Measurements from ENCODE around the gene NXN. TPM values are rescaled to one million over a fixed set of nuclear protein-coding genes. Genes with fewer than 3 reads are reported as not detected.
A peak's percentile ranks its signal among the peaks of the same experiment; 100 is the strongest.

The NXN gene
- polyA plus RNA-seq, 1 of the 3 experiments (the other 2 are of a cell fraction): 23.9 TPM

DNA sequence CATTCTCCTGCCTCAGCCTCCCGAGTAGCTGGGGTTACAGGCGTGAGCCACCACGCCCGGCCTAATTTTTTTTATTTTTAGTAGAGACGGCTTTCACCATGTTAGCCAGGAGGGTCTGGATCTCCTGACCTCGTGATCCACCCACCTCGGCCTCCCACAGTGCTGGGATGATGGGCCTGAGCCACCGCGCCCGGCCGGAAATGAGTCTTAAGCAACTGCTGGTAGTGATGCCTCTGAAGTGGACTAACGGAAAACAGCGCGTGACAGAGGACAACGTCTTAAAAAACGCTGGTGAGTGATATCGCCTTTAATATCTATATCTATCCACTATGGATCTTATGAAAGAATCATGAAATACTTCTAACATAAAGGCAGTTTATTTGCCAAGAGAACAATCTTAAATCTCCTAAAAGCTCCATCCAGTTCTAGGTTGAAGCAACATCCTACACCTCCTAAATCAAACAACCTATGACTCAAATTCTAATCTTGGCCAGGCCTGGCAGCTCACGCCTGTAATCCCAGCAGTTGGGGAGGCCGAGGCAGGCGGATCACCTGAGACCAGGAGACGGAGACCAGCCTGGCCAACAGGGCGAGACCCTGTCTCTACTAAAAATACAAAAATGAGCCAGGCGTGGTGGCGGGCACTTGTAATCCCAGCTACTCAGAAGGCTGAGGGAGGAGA lies 69.8 kb downstream of the NXN start:
- 0 out of 2 replicates have a peak, but pooled peaks cover 5% of the 10 kb centered on the region for H3K79me2 ChIP-seq (ENCODE audit: insufficient read depth)
- peaks cover 11% of the 10 kb centered on the region; the same call in 1 of the 2 replicates for H3K27me3 ChIP-seq (ENCODE audit: insufficient read depth)
- POLR2A ChIA-PET: no interaction called here
- DNase-seq: no peak
- H3K27ac ChIP-seq (ENCODE audit: low read depth in 2 of 2, low read length in 1 of 2): peak overlapping the region in 1 of 2 experiments; percentile 62; a peak in 1 of 4 replicates
- 63% methylated on average over 24 of the region's 24 CpGs for WGBS (ENCODE audit: low lambda C conversion rate)
- no peak overlapping the region for H3K4me2 ChIP-seq
- peaks cover 5% of the 10 kb centered on the region for H3F3A ChIP-seq (replicated peaks; ENCODE audit: insufficient read depth)
- no peaks in the 10 kb centered on the region; a peak in 1 of 4 replicates for H3K4me1 ChIP-seq (ENCODE audit: control insufficient read depth in 1 of 2, insufficient read depth in 2 of 2, low read depth in 1 of 2, low read length in 1 of 2)
- H3K4me3 ChIP-seq (ENCODE audit: low read depth in 2 of 2, low read length in 1 of 2): no peak overlapping the region
- H3K9me2 ChIP-seq: no peaks in the 10 kb centered on the region
- TF ChIP-seq FOXM1 (IDR thresholded peaks at IDR 0.05; ENCODE audit: low read depth) (no peak), ZBTB33 (IDR thresholded peaks at IDR 0.05; ENCODE audit: borderline replicate concordance, low read depth) (no peak), EZH2phosphoT487 (IDR thresholded peaks at IDR 0.05; ENCODE audit: borderline replicate concordance, low read depth) (no peak), PBX3 (IDR thresholded peaks at IDR 0.05) (no peak), GATA2 (CRISPR knock-in tag; IDR thresholded peaks at IDR 0.05) (no peak), RAD21 (IDR thresholded peaks at IDR 0.05; ENCODE audit: low read length) (no peak), CHD2 (IDR thresholded peaks at IDR 0.05; ENCODE audit: low read length, partially characterized antibody) (no peak), FOXJ3 (CRISPR knock-in tag; IDR thresholded peaks at IDR 0.05) (no peak), MXI1 (IDR thresholded peaks at IDR 0.05; ENCODE audit: low read depth, low read length) (no peak), RCOR1 (IDR thresholded peaks at IDR 0.05; ENCODE audit: low read length) (no peak), JUND (IDR thresholded peaks at IDR 0.05) (no peak), POLR2AphosphoS5 (IDR thresholded peaks at IDR 0.05; ENCODE audit: low read depth, low read length) (no peak), NRF1 (IDR thresholded peaks at IDR 0.05; ENCODE audit: low read depth, low read length) (no peak), ELF1 (IDR thresholded peaks at IDR 0.05) (no peak)
- TF ChIP-seq, protein P1, sequence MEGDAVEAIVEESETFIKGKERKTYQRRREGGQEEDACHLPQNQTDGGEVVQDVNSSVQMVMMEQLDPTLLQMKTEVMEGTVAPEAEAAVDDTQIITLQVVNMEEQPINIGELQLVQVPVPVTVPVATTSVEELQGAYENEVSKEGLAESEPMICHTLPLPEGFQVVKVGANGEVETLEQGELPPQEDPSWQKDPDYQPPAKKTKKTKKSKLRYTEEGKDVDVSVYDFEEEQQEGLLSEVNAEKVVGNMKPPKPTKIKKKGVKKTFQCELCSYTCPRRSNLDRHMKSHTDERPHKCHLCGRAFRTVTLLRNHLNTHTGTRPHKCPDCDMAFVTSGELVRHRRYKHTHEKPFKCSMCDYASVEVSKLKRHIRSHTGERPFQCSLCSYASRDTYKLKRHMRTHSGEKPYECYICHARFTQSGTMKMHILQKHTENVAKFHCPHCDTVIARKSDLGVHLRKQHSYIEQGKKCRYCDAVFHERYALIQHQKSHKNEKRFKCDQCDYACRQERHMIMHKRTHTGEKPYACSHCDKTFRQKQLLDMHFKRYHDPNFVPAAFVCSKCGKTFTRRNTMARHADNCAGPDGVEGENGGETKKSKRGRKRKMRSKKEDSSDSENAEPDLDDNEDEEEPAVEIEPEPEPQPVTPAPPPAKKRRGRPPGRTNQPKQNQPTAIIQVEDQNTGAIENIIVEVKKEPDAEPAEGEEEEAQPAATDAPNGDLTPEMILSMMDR (IDR thresholded peaks at IDR 0.05): no peak
- TF ChIP-seq, protein P2, sequence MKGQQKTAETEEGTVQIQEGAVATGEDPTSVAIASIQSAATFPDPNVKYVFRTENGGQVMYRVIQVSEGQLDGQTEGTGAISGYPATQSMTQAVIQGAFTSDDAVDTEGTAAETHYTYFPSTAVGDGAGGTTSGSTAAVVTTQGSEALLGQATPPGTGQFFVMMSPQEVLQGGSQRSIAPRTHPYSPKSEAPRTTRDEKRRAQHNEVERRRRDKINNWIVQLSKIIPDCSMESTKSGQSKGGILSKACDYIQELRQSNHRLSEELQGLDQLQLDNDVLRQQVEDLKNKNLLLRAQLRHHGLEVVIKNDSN (IDR thresholded peaks at IDR 0.05; ENCODE audit: borderline replicate concordance, low read depth): no peak
- CTCF ChIA-PET: no interaction called here
- no peak overlapping the region for H2AFZ ChIP-seq (ENCODE audit: low read depth)
- no peaks in the 10 kb centered on the region for H4K20me1 ChIP-seq (ENCODE audit: insufficient read depth)
- H3K9me3 ChIP-seq: no peaks in the 10 kb centered on the region
- no peaks in the 10 kb centered on the region for H3K36me3 ChIP-seq (replicated peaks in 1 of 2; ENCODE audit: control insufficient read depth in 1 of 2, insufficient read depth in 2 of 2, low read length in 1 of 2)
- H3K9ac ChIP-seq: no peak overlapping the region
